ENCODE results near the gene ZNF41. TPM values are rescaled to one million over a fixed set of nuclear protein-coding genes. Genes with fewer than 3 reads are reported as not detected.

The ZNF41 gene
- total and polyA plus RNA-seq, 2 of the 8 experiments (the other 6 are each of a cell fraction or from before 2014, with no cell fraction given), result 1.8 to 5.3 TPM

GRCh38 chrX:47430925-47431324 is 52.1 kb downstream of the ZNF41 start:
- DNase-seq (ENCODE audit: low read depth in 1 of 2, low spot score in 2 of 2) (no peak), FAIRE-seq (no peak)
- Histone ChIP-seq H3K18ac (ENCODE audit: extremely low read depth, low read length) (no peak overlapping the region), H4K5ac (ENCODE audit: insufficient read length, low read depth, low read length) (no peak overlapping the region), H2BK120ac (replicated peaks; ENCODE audit: low read depth, low read length) (no peak overlapping the region), H4K91ac (replicated peaks; ENCODE audit: insufficient read length, low read length) (no peak overlapping the region), H3K9ac (replicated peaks in 1 of 4; ENCODE audit: extremely low read depth in 1 of 4, low read depth in 3 of 4, low read length in 3 of 4) (no peak overlapping the region), H3K27me3 (replicated peaks in 1 of 4; ENCODE audit: control insufficient read depth in 3 of 4, extremely low read depth in 1 of 4, insufficient read depth in 3 of 4, low read length in 3 of 4) (no peaks in the 10 kb centered on the region), H2AK5ac (ENCODE audit: low read depth, low read length) (no peak overlapping the region), H3K79me2 (ENCODE audit: control insufficient read depth in 1 of 2, insufficient read depth in 2 of 2, low read length in 2 of 2) (no peaks in the 10 kb centered on the region), H4K20me1 (replicated peaks in 1 of 2; ENCODE audit: control insufficient read depth in 1 of 2, insufficient read depth in 2 of 2, low read length in 2 of 2) (no peaks in the 10 kb centered on the region), H4K8ac (ENCODE audit: extremely low read depth, insufficient read depth, low read length) (no peak overlapping the region), H2BK5ac (ENCODE audit: low read depth, low read length) (no peak overlapping the region), H3K36me3 (ENCODE audit: control insufficient read depth in 2 of 4, insufficient read depth in 4 of 4, low read length in 3 of 4) (no peaks in the 10 kb centered on the region), H3K27ac (ENCODE audit: low read depth, low read length) (no peak overlapping the region), H3K4me2 (ENCODE audit: insufficient read depth in 1 of 2, low read depth in 2 of 2, low read length in 2 of 2) (no peak overlapping the region), H3K4me3 (ENCODE audit: extremely low read depth in 1 of 4, insufficient read depth in 2 of 4, low read depth in 3 of 4, low read length in 4 of 4) (no peak overlapping the region), H3K56ac (replicated peaks; ENCODE audit: insufficient read length, low read depth, low read length) (no peak overlapping the region), H2BK15ac (ENCODE audit: low read length) (no peak overlapping the region), H3K23ac (ENCODE audit: insufficient read length) (no peak overlapping the region), H3K23me2 (ENCODE audit: low read depth, low read length) (no peaks in the 10 kb centered on the region), H3K4me1 (replicated peaks in 1 of 4; ENCODE audit: control insufficient read depth in 3 of 4, insufficient read depth in 4 of 4, low read length in 3 of 4) (no peaks in the 10 kb centered on the region), H3K14ac (ENCODE audit: insufficient read length) (no peak overlapping the region), H3K79me1 (ENCODE audit: low read depth, low read length) (no peaks in the 10 kb centered on the region), H3K9me3 (ENCODE audit: insufficient read depth in 2 of 2, low read depth in 1 of 2, low read length in 1 of 2) (no peaks in the 10 kb centered on the region), H2AFZ (ENCODE audit: low read length) (no peak overlapping the region), H2BK12ac (ENCODE audit: low read depth, low read length) (no peak overlapping the region), H3K4ac (replicated peaks; ENCODE audit: insufficient read length, low read depth, low read length) (no peak overlapping the region), H2BK20ac (ENCODE audit: low read length) (no peak overlapping the region)
- ChIA-PET POLR2A (ENCODE audit: partially characterized antibody) (no interaction called here), CTCF (ENCODE audit: partially characterized antibody) (no interaction called here)
- WGBS, 2 experiments (ENCODE audit: extremely low coverage in 1 of 2, insufficient coverage in 1 of 2, insufficient read length in 1 of 2, insufficient replicate concordance in 2 of 2, low coverage in 1 of 2, low lambda C conversion rate in 2 of 2, missing lambda C conversion rate in 1 of 2), result 96% methylated on average over 5 of the region's 5 CpGs; no CpG with 5 or more reads in 1 of the 2 experiments
- no peak for TF ChIP-seq SIX5 (IDR thresholded peaks at IDR 0.05; ENCODE audit: low read depth, low read length)
- TF ChIP-seq RNF2 (IDR thresholded peaks at IDR 0.05; ENCODE audit: borderline replicate concordance, low read depth, low read length, missing control alignments, poor library complexity, severe bottlenecking), result no peak
- no peak for TF ChIP-seq CHD1 (IDR thresholded peaks at IDR 0.05; ENCODE audit: low read depth, low read length)
- no peak for TF ChIP-seq SRF (IDR thresholded peaks at IDR 0.05; ENCODE audit: low read depth, low read length)
- TF ChIP-seq KDM5A (IDR thresholded peaks at IDR 0.05; ENCODE audit: low read length), result no peak
- no peak for TF ChIP-seq SP1 (IDR thresholded peaks at IDR 0.05; ENCODE audit: low read depth, low read length)
- TF ChIP-seq, protein P1, sequence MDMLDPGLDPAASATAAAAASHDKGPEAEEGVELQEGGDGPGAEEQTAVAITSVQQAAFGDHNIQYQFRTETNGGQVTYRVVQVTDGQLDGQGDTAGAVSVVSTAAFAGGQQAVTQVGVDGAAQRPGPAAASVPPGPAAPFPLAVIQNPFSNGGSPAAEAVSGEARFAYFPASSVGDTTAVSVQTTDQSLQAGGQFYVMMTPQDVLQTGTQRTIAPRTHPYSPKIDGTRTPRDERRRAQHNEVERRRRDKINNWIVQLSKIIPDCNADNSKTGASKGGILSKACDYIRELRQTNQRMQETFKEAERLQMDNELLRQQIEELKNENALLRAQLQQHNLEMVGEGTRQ (IDR thresholded peaks at IDR 0.05; ENCODE audit: low read length), result no peak
- no peak for TF ChIP-seq CTCF (IDR thresholded peaks at IDR 0.05; ENCODE audit: control extremely low read depth in 1 of 3, insufficient read depth in 1 of 3, low read depth in 1 of 3, low read length in 3 of 3)
- TF ChIP-seq CEBPB (IDR thresholded peaks at IDR 0.05; ENCODE audit: low read depth, low read length), result no peak

Data from H1 (cell line).